ENCODE results near the gene TOMM34. TPM values are rescaled to one million over a fixed set of nuclear protein-coding genes. Genes with fewer than 3 reads are reported as not detected.

TOMM34 gene
- total RNA-seq, 4 donors from 2014 or later: 11.1 to 15.6 (median 12.5) TPM

- H3K9me3 ChIP-seq: no peaks in the 10 kb centered on the region
- no peak for DNase-seq
- no peaks in the 10 kb centered on the region for H3K27me3 ChIP-seq
- no peak for TF ChIP-seq POLR2A (IDR thresholded peaks at IDR 0.05)
- no peak for TF ChIP-seq CTCF (IDR thresholded peaks at IDR 0.05)
- no peaks in the 10 kb centered on the region for H3K36me3 ChIP-seq
- H3K27ac ChIP-seq: no peak overlapping the region
- no peaks in the 10 kb centered on the region for H3K4me1 ChIP-seq
- intact Hi-C loops (cut with DNase I; ENCODE audit: low total_unique reads): no loop called here
- H3K4me3 ChIP-seq: no peak overlapping the region
These were observed 9.8 kb downstream of the TOMM34 start for GRCh38 chr20:44950368-44950767.

- H3K9me3 ChIP-seq: no peaks in the 10 kb centered on the region
- DNase-seq: no peak
- H3K27me3 ChIP-seq: no peaks in the 10 kb centered on the region
- intact Hi-C loops (cut with DNase I; ENCODE audit: low total_unique reads): no loop called here
- no peak overlapping the region for H3K27ac ChIP-seq
- no peaks in the 10 kb centered on the region for H3K36me3 ChIP-seq
- no peaks in the 10 kb centered on the region for H3K4me1 ChIP-seq
- no peak for TF ChIP-seq CTCF (IDR thresholded peaks at IDR 0.05)
- no peak for TF ChIP-seq POLR2A (IDR thresholded peaks at IDR 0.05)
- H3K4me3 ChIP-seq: no peak overlapping the region
These were observed 11.7 kb downstream of the TOMM34 start for GRCh38 chr20:44948513-44948912.

GRCh38 chr20:44948107-44948506, 12.1 kb downstream of the TOMM34 start:
- no peaks in the 10 kb centered on the region for H3K36me3 ChIP-seq
- H3K27me3 ChIP-seq: no peaks in the 10 kb centered on the region
- H3K4me1 ChIP-seq: no peaks in the 10 kb centered on the region
- no peak for DNase-seq
- H3K4me3 ChIP-seq: no peak overlapping the region
- intact Hi-C loops (cut with DNase I; ENCODE audit: low total_unique reads): no loop called here
- H3K27ac ChIP-seq: no peak overlapping the region
- TF ChIP-seq POLR2A (IDR thresholded peaks at IDR 0.05) (no peak), CTCF (IDR thresholded peaks at IDR 0.05) (no peak)
- no peaks in the 10 kb centered on the region for H3K9me3 ChIP-seq

- no peak overlapping the region for H3K27ac ChIP-seq
- no peaks in the 10 kb centered on the region for H3K36me3 ChIP-seq
- no peaks in the 10 kb centered on the region for H3K9me3 ChIP-seq
- intact Hi-C loops (cut with DNase I; ENCODE audit: low total_unique reads): no loop called here
- no peak overlapping the region for H3K4me3 ChIP-seq
- TF ChIP-seq POLR2A (IDR thresholded peaks at IDR 0.05) (no peak), CTCF (IDR thresholded peaks at IDR 0.05) (no peak)
- DNase-seq: no peak
- H3K27me3 ChIP-seq: no peaks in the 10 kb centered on the region
- H3K4me1 ChIP-seq: no peaks in the 10 kb centered on the region
These were observed 13.8 kb downstream of the TOMM34 start for GRCh38 chr20:44946271-44946852.

- Histone ChIP-seq H3K9me3 (no peaks in the 10 kb centered on the region), H3K36me3 (no peaks in the 10 kb centered on the region), H3K4me1 (no peaks in the 10 kb centered on the region), H3K27me3 (no peaks in the 10 kb centered on the region), H3K4me3 (no peak overlapping the region), H3K27ac (no peak overlapping the region)
- no peak for DNase-seq
- TF ChIP-seq CTCF (IDR thresholded peaks at IDR 0.05): no peak
- no peak for TF ChIP-seq POLR2A (IDR thresholded peaks at IDR 0.05)
- intact Hi-C loops (cut with DNase I; ENCODE audit: low total_unique reads): no loop called here
These were observed 14.9 kb downstream of the TOMM34 start for GRCh38 chr20:44945261-44945660.

Data from uterus (tissue), 4 donors.